ENCODE measurements around the gene CUL9.

GRCh38 chr6:43220439-43220951 is 38.5 kb downstream of the CUL9 start:
- TF ChIP-seq CTCF (IDR thresholded peaks at IDR 0.05) (no peak), POLR2A (IDR thresholded peaks at IDR 0.05) (no peak)
